Measurements from ENCODE around the gene CDH1.

The CDH1 gene

GRCh38 chr16:68732741-68733399, 4.2 kb upstream of the CDH1 start:
- no peak for DNase-seq

GRCh38 chr16:68733570-68733969, 3.5 kb upstream of the CDH1 start:
- DNase-seq = no peak

- no peak for DNase-seq
Observed at GRCh38 chr16:68734782-68735181, 2.3 kb upstream of the CDH1 start.

GRCh38 chr16:68736561-68736960, 531 bp upstream of the CDH1 start:
- no peak for DNase-seq

GRCh38 chr16:68737730-68738629, 888 bp downstream of the CDH1 start:
- DNase-seq = no peak

DNA sequence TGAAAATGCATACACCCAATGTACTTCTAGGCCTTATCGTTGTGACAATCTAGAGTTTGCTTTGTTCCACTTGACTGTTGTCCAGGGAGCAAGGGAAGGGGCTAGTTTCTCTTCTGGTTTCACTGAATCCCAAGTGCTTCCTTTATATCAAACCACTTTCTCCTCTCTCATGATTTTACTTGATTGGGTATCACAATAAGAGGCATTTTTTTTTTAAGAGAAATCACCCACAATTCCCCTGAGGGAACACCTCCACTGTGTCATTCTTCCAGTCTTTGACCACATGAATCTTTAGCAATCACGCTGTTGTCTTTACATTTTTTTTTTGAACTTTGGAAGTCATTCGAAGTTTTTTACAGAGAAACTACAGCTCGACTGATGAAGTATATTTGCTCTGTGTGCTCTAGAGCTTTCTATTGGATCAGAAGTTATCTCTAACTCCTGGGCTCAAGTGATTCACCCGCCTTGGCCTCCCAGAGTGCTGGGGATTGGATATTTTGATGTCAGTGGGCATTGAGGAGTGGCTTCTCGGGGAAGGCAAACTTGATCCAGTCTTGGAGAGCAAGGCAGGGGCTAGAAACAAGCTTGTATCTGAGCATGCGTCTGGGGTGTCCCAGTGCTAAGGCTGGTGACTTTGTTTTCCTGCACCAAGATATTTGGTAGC, 3.0 kb downstream of the CDH1 start:
- DNase-seq = no peak

DNA sequence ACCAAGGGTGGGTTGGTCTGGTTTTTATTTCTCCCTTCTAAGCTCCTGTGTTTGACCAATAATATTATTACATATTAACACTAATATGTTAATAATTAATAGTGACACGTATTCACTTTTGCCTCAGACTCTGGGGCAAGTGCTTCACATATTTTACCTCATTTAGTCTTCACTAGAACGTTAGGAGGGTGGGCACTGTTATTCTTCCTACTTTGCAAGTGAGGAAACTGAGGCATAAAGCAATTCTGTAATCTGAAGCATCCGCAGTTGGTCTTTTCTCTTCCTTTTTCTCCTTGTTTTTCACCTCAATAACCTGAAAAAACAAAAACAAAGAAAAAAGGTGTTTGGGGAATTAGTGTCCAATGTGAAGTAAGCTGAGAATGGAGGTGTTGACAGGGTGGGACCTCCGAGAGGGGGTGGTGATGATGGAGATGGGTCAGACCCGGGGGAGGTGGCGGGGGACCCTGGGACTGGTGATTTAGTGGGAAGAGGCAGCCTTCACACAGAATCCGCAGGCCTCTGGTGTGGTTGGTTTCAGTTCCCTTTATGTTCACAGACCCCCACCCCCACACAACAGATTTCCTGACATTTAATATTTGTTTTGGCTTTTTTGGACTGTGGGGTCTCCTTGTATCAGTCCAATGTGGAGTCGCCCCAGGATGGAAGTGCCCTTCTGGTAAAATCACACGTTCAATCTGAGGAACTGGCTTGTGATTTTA, 3.7 kb downstream of the CDH1 start:
- DNase-seq = no peak

DNA sequence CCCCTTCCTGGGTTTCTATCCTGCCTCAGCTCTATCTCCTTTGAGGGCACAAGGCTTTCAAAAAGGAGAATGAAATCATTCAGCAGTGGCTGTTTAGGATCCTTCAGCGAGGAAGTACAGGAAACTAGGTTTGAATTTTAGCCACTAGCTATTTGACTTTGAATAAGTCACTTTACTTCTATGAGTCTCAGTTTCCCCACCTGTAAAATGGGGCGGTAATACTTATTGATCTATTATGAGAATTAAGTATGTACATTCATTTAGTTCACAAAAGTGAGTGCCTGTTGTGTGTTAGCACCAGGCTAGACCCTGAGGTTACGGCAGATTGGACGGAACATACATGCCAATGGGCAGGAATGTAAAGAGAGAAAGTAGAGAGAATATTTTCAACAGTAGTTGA, 6.6 kb downstream of the CDH1 start:
- no peak for DNase-seq

DNA sequence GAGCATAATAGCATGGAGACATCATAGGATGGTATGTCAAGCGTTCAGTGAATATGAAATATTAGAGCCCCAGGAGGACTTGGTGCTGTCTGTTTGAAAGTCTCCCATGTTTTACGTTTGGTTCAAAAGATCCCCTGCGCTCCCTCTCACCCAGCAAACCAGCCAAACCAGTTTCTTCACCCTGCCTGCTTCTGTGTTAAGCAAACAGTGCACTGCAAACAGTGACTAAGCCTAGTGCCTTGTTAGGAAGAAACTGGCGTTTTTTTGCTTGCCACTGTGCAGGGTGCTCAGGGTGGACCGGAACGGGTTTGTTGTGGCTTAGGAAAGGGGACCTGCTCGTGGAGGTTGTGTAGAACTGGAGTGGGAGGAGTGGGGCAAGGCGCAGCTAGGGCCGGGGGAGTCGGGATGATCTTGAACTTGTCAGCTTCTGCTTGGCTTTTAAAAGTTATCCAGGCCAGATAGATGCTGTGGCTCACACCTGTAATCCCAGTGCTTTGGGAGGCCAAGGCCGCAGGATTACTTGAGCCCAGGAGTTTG, 7.7 kb downstream of the CDH1 start:
- DNase-seq = peak; percentile 42

DNA sequence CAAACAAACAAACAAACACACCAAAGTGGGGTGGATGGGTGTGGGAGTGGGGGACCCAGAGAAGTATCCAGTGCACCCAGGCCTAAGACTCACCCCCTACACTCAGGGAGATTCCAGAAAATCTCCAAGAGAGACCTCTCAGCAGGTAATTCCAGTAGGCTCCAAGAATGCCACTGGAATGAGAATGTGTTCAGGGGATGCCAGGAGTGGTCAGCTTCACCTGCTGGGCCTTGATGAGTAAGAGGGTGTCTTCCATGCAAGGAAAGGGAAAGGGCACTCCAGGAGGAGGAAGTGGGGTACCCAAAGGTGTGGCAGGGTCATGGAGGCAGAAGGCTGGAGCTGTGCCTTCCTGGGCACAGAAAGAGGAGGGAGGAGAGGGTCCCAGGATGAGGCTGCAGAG, 9.9 kb downstream of the CDH1 start:
- no peak for DNase-seq

- no peak for DNase-seq
Observed at GRCh38 chr16:68749432-68749831, 12.3 kb downstream of the CDH1 start.

- no peak for DNase-seq
Observed at GRCh38 chr16:68750193-68750695, 13.2 kb downstream of the CDH1 start.

- no peak for DNase-seq
Observed at GRCh38 chr16:68751160-68751559, 14.1 kb downstream of the CDH1 start.

DNA sequence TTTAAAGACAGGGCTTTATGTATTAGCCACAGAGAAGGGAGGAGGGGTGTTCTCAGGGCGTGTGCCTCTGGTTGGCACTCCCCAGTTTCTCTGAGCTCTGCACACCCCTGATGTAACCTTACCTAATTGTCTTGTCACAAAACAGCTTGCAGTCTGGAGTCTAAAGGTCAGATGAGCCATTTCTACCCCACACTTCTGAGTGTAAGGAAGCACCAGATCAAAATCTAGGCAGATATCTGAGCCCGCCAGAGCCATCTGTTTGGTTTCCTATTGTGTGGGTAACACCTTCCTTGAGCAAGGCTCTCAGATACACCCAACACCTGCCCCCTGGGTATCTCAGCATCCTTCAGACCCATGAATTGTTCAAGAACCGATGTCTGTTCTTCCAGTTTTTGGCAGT, 15.5 kb downstream of the CDH1 start:
- no peak for DNase-seq

- no peak for DNase-seq
Observed at GRCh38 chr16:68754084-68754792, 17.1 kb downstream of the CDH1 start.

DNA sequence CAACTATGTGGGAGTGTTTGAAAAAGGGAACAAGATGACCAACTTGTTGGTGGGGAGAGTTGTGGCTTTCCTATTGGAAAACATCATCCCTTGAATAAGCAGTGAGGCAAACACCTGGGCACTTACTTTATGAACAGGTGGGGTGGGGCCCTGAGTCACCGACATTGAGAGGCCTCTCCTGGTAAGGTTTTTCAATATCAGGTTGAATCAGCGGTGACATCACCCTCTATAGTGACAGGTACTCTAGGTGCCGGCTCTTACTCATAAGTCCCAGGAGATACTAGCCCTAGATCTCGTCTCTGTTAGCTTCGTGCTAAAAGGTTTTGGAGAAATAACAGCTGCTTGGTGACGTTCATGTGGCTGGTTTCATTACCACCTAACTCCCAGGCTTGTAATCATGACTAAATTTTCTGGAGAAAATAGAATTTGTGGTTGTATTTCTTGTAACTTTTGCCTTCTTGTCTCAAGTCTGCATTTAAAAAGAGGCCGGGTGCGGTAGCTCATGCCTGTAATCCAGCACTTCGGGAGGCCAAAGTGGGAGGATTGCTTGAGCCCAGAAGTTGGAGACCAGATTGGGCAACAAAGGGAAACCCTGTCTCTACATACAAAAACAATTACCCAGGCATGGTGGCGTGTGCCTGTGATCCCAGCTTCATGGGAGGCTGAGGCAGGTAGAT, 19.3 kb downstream of the CDH1 start:
- no peak for DNase-seq

DNA sequence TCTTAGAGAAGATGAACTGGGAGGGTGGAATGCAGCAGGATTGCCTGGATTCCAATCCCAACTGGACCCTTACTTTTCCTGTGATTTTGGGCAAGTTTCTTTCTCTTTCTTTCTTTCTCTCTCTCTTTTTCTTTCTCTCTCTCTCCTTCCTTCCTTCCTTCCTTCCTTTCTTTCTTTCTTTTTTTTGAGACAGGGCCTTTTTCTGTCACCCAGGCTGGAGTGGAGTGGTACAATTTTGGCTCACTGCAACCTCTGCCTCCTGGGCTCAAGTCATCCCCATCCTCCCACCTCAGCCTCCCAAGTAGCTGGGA, 20.5 kb downstream of the CDH1 start:
- DNase-seq = no peak

GRCh38 chr16:68759062-68759461, 22.0 kb downstream of the CDH1 start:
- no peak for DNase-seq

- DNase-seq = no peak
Observed at GRCh38 chr16:68760671-68761275, 23.7 kb downstream of the CDH1 start.

GRCh38 chr16:68762996-68763756, 26.1 kb downstream of the CDH1 start:
- DNase-seq = no peak

Measured in NCI-H1048 (cell line).